Epidermal melanocyte (primary cell): ENCODE data around the gene KRTAP12-4.
"Not testable (repeated sequence)": the region's sequence is repeated elsewhere in the genome, so short reads cannot be mapped to it uniquely, and the experiment has no call there.

ENCODE experiments used
- DNase-seq: peaks from one replicate; pipeline ENCODE4 v3.0.0; 2011; ENCODE audit warnings: low spot score; ENCODE audit not compliant: insufficient read length

Gene KRTAP12-4

DNA sequence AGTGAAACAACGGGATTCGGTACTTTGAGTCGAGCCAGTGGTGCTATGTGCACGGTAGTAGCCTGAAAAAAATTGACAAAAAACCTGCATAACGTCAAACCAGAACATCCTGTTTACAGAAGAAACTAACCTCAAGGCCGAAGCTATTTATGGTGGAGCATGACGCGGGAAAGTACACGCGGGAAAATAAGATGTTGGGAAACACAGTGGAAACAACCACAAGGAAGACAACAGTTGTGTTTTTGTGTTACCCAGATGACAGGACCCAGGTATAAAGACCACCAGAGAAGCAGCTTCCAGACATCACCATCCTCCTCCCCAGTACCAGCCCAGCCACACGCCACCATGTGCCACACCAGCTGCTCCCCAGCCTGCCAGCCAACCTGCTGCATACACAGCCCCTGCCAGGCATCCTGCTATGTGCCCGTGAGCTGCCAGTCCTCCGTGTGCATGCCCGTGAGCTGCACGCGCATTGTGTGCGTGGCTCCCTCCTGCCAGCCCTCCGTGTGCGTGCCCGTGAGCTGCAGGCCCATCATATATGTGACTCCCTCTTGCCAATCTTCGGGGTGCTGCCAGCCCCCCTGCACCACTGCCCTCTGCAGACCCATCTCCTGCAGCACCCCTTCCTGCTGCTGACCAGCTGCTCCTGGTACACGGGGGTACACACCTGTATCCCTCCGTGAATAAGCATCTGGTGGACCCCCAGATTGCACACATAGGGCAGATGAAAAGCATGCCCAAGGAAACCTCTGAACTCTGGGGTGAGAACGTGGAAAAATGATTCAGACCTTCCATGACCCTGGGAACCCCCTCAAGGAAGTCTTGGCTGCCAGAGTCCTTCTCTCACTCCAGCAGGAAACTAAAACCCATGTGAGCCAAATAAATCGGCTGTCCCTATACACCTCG, 3.4 kb upstream of the KRTAP12-4 start, which contains the start of gene KRTAP12-3:
Gene KRTAP12-3 (plus strand): TSS at position 298 of the 906 bp plus-strand sequence. CDS start 48 bp downstream, at position 346.
- DNase-seq, result no peak

DNA sequence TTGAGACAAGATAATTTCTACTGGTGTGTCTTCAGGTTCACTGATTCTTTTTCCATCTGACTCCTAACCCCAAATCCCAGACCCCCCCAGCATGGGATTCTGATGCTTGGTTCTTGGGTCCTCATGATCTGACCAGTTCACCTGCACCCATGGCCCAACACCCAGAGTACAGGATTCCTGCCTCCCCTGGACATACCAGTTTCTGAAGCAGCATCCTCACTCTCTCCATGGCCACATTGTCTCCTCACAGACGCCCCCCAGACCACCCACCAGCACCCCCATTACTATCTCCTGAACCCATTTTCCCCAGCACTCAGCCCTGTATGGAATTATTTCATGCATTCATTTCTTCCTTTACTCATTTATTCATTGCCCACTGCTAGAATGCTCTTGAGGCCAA, 2.4 kb upstream of the KRTAP12-4 start:
- no peak for DNase-seq

DNA sequence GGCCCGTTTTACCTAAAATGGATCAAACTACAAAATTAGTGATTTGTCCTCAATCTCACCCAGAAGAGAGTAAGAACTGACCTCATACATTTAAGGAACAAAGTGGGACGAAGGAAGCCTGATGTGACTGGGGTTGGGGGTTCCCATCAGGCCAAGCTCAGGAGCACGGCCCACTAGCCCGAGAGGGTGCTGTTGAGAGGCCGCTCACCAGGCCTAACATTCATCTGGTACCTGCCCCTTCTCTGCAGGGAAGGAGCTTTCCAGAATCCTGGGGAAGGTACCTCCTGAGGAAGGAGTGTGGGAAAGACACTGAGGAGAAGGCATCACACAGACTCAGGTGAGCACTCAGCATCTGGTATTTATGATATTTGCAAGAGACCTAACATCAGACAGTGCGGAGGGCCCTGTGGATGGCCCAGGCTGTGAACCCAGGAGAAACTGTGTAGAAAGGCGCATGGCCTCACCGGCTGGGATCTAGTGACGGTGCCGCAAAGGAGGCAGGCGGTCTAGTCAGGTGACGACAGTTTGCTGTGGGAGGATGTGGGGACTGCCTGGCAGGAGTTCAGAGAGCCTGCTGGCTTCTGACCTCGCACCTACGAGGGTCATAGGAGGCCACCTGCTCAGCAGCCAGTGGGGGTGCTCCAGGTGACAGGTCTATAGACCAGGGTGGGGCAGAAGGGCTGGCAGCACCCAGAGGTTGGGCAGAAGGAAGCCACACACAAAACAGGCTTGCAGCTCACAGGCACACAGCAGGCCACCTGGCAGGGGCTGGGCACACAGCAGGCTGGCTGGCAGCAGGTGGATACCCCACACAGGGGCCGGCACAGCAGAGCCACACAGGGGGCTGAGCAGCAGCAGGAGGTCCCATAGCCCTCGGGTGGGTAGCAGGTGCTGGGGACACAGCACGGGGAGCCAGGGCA, 543 bp downstream of the KRTAP12-4 start:
- DNase-seq, result no peak

DNA sequence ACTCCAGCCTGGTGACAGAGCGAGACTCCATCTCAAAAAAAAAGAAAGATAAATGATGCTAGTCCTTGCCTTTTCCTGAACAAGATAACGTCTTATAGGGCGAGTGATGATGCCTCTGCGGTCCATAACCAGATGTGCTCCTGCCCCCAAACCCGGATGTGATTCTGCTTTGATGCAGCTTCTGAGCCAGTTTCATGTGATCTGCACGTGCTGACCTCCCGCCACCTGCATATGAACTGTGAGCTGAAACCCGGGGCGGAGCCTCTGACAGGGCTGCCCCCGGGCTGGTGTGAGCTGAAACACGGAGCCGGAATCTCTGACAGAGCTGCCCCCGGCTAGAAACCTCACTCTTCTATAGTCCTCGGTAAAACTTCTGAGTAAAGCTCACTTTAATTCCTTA, 1.3 kb downstream of the KRTAP12-4 start:
- no peak for DNase-seq

DNA sequence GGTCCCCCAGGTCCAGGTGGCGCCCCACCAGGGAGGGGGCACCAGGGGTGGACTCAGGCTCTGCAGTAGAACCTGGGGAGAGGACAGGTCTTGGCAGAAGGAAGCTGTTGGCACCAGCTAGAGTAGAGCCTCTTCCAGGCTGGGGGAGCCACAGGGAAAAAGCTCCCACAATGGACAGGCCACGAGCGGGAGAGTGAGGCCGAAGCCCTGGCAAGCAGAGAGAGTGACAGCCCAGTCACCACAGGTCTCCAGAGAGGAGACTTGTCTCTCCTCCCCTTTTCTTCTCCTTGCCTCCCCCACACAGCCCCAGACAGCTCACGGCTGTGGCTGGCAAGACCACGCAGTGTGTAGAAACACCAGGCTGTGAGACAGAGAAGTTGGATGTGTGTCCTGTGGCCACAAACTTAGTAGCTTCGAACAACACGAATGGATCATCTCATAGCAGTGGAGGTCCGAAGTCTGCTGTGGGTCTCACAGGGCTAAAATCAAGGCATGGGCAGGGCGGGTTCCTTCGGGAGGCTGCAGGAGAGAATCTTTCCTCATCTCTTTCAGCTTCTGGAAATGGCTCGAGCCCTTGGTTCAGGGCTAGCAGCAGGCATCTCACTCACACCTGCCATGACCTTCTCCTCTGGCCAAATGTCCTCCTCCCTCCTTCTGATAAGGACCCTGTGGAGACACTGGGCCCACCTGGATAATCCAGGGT, 3.3 kb downstream of the KRTAP12-4 start:
- no peak for DNase-seq

DNA sequence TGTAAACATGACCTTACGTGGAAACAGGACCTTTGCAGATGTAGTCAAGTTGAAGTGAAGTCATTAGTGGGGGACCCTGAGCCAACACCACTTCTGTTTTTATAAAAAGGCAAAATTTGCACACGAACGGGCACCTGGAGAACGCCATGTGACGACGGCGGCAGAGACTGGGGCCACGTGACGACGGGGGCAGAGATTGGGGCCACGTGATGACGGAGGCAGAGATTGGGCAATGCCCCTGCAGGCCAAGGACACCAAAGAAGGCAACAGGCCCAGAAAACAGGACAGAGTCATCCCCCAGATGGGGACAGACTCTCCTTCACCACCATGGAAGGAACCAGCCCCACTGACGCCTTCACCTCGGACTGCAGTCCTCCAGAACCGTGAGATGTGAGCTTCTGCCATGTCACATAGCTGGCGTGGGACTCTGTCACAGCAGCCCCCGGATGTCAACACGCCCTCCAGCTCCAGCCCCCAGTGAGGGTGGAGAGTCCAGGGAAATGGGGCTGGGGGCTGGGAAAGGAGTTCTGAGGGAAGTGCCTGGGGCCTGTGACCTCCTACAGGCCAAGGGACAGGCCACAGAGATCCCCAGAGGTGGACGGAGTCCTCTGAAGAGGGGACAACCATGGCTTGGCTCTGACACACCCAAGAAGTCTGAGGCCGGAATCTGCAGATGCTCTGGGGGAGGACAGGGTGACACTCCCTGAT, 4.0 kb downstream of the KRTAP12-4 start:
- DNase-seq, result no peak

DNA sequence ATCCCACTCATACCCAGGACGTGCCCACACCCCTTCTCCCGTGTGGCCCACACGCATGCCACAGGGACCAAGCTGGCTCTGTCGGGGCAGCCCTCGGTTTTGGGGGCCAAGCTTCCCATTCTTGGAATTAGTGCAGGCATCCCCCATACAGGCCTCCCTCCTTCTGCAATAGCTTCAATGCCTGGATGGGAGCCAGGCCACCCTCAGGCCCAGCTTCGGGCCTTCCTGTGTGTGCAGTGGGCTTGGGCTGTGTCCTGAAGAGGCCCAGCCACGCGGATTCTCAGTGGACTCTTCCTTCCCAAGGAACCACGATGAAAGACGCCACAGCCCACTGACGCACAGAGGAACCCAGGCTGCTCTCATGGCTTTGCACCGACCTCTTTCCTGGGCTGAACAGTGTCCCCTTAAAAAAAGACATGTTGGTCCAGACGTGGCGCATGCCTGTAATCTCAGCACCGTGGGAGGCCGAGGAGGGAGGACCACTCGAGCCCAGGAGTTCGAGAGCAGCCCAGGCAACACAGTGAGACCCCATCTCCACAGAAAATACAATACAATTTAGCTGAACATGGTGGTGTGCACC, 4.8 kb downstream of the KRTAP12-4 start:
- no peak for DNase-seq

DNA sequence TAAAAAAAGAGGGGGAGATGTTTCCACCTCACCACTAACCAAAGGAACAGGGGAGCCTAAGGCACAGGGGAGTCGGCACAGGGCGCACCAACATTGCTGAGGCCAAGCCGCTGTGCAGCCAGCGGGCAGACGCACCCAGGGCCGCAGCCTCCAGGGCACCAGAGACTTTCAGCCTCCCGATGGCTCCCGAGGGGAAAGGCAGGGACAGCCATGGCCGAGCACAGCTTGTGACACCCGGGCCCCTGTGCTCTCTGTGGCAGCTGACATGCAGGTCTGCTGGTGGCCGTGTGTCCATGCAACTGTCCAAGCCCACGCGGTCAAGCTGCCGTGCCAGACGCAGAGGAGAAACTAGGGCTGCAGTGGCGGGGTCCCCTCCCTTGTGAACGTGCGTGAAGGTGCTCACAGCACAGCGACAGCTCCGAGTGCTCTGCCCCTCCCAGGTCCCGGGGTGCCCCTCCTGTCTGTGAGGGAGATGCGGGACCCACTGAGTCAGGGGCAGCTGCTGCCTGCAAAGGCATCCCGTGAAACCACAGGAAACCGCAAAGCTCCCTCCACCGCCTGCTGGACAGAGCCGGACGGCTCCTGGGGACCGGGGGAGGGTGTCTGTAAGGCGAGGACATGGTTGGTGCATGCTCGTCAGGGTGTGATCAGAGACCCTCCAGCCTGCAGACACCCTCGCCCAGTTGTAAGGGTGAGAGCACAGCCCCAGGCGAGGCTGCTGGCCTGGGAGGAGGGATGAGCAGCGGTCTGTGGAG, 5.7 kb downstream of the KRTAP12-4 start:
- DNase-seq, result no peak

DNA sequence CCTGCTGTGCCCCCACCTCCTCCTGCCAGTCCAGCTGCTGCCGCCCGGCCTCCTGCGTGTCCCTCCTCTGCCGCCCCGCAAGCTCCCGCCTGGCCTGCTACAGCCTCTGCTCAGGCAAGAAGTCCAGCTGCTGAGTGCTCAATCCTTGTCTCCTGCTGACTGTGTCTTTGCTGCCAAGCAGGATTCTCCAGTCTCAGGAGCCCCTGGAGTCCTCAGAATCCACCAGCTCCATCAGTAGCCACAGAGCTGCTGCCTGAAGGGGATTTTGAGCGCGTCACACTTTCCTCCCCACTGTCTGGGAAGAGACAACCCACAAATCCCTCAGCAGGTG, 7.3 kb downstream of the KRTAP12-4 start:
- no peak for DNase-seq

DNA sequence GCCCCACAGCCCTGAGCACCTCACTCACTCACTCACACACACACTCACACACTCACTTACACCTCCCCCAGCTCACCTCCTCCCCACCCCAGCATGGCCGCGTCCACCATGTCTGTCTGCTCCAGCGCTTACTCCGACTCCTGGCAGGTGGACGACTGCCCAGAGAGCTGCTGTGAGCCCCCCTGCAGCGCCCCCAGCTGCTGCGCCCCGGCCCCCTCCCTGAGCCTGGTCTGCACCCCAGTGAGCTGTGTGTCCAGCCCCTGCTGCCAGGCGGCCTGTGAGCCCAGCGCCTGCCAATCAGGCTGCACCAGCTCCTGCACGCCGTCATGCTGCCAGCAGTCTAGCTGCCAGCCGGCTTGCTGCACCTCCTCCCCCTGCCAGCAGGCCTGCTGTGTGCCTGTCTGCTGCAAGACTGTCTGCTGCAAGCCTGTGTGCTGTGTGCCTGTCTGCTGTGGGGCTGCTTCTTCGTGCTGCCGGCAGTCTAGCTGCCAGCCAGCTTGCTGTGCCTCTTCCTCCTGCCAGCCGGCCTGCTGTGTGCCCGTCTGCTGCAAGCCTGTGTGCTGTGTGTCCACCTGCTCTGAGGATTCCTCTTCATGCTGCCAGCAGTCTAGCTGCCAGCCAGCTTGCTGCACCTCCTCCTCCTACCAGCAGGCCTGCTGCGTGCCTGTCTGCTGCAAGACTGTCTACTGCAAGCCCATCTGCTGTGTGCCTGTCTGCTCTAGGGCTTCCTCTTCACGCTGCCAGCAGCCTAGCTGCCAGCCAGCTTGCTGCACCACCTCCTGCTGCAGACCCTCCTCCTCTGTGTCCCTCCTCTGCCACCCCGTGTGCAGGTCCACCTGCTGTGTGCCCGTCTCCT, 7.9 kb downstream of the KRTAP12-4 start, which contains the start of gene KRTAP10-11:
Gene KRTAP10-11 (plus strand): TSS at position 49 of the 856 bp plus-strand sequence. CDS start 45 bp downstream, at position 94.
- not testable (repeated sequence) for DNase-seq

DNA sequence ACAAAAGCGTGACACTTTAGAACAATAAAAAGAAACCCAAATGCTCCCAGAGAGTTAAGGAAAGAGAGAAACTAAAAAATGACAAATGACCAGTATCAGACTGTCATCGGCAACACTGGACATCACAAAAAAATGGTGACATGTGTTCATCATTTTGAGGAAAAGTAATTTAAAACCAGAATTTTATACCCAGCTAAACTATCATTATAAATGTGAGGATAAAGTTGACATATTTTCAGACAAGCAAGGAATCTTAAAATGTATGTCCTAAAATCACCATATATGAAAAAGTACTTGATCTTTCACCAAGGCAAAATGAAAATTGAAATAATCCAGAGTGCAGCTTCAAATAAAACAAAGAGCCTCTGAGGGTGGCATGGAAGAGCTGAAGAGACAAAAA, 9.6 kb downstream of the KRTAP12-4 start:
- DNase-seq, result no peak

DNA sequence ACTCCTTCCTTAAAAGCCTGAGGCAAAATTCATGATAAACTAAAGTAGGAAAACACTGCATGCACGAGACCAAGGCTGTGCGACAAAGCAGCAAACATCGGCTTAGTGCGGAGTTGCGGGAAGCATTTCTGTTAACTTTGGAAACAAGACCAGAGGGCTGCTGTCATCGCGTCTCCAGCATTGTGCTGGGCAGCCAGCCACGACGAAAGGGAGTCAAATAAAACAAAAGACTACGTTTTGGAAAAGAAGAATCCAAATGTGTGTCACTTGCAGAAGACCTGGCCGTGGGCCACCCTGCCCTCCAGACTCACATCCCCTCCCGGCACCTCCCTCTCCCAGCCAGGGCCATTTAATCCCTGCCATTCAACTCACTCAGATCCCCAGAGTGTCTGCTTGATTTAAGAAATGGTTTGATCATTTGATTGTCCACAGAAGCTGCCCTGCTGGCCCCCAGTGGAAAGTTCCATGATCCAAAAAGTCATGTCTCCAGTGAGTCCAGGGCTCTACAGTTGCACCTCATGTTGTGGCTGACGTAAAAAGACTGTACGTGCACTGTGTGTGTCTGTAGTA, 10.6 kb downstream of the KRTAP12-4 start:
- no peak for DNase-seq

DNA sequence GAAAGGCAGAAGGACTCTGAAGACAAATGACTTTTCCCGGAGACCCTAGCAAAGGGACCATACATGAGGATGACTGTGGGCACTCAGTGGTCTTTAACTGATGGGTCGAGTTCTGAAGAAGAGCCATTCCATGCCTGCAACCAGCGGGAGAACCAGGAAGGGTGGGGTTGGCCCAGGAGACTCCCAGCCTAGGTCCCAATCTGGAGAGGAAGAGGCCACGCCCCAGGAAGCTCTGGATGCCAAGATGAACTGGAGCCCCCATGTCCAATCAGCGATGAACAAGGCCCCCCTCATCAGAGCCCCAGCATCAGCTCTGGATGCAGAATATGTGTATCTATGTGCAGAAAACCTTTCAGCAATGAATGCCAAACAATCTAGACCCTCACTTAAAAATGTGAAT, 13.7 kb downstream of the KRTAP12-4 start:
- DNase-seq, result no peak

DNA sequence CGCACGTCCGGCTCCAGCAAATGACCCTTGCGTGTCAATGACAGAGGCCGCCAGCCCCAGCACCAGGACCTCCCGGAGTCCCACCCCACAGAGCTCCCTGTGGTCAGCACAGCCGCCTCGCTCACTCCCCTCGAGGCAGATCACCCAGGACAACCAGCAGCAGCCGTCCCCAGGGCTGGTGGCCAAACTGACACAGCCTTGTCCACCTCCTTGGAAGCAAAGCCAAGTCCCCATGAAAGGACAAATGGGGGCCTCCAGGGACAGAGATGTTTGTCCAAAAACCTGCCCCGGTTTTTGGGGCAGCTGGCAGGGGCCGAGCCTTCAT, 15.2 kb downstream of the KRTAP12-4 start:
- no peak for DNase-seq

DNA sequence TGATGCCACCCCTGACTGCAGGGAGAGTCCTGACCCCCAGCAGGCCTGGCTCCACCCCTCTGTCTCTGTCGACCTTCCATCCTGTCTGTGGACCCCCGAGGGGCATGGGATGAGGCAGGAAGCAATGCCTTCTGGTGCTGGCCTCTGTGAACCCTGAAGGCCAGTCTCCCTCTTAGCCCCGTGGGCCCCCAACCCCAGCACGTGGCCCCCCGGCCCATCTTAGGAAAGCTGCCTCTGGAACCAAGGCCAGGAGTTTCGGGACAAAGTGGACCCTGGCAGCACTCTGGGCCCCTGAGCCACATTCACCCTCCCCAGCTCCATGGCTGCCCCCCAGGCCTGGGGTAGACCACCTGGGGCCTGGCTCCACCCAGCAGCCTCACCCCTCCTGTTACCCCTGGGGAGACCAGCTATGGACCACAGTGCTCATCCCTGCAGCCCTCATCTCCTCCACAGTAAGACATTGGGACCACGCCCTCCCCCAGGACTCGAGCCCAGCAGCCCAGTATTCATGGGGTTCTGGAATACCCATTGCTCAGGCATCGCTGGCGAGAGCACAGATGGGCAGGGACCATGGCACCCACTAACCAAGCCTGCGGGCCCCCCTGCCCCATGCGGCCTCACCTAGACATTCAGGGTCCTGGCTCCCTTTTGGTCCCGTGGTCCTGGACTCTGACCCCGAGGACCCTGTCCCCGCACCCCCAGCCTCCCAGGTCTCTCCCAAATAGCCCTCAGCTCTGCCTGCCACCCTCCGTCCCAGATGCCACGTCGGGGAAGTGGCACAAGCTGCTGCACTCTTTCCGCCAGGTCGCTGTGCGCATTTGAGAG, 15.7 kb downstream of the KRTAP12-4 start:
- not testable (repeated sequence) for DNase-seq

DNA sequence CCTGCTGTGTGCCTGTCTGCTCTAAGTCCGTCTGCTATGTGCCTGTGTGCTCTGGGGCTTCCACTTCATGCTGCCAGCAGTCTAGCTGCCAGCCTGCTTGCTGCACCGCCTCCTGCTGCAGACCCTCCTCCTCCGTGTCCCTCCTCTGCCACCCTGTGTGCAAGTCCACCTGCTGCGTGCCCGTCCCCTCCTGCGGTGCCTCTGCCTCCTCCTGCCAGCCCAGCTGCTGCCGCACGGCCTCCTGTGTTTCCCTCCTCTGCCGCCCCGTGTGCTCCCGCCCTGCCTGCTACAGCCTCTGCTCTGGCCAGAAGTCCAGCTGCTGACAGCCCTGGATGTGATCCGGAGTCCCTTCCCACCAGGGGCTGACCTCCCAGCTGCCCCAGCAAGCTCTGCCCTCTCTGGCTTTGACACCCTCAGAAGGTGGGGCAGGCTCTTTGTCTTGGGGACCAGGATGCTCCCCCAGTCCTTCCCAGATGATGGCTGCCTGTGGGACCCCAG, 16.6 kb downstream of the KRTAP12-4 start:
- DNase-seq, result not testable (repeated sequence)

DNA sequence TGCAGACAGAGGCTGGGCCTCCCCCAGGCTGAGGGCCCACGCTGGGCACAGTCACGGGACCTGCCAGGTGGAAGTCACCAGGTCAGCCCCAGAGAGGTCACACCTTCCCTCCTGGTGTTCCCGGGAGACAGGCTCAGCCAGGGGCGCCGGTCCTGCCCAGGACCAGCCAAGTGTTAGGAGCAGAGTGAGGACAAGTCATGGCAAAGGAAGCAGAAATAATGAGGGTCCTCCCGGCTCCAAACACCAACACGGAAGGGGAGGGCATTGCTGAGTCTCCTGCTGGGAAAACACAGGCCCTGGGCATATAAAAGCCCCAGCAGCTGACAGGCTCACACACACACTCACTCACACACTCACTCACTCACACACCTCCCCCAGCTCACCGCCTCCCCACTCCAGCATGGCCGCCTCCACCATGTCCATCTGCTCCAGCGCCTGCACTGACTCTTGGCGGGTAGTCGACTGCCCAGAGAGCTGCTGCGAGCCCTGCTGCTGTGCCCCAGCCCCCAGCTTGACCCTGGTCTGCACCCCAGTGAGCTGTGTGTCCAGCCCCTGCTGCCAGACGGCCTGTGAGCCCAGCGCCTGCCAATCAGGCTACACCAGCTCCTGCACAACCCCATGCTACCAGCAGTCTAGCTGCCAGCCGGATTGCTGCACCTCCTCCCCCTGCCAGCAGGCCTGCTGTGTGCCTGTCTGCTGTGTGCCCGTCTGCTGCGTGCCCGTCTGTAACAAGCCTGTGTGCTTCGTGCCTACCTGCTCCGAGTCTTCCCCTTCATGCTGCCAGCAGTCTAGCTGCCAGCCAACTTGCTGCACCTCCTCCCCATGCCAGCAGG, 17.2 kb downstream of the KRTAP12-4 start, which contains the start of gene KRTAP10-10:
Gene KRTAP10-10 (plus strand): TSS at position 339 of the 833 bp plus-strand sequence. CDS start 62 bp downstream, at position 401.
- DNase-seq, result no peak
